Body of pancreas (tissue), 4 donors: ENCODE measurements around the gene CDK4.
"Not testable (repeated sequence)": the region's sequence is repeated elsewhere in the genome, so short reads cannot be mapped to it uniquely, and the experiment has no call there.

Source experiments
- CTCF ChIP-seq, 7 experiments: fragments of 450-650 bp in 4 of 7; fragments of 200-600 bp in 3 of 7; sonication (generic) in 3 of 7; IDR thresholded peaks; one replicate each; pipeline ENCODE4 v1.5.1; 2016 to 2019; ENCODE audit warnings: antibody characterized with exemption in 7 of 7
- POLR2A ChIP-seq, 3 donors: fragments of 450-650 bp; IDR thresholded peaks; one replicate each; pipeline ENCODE4 v1.6.1; 2016; ENCODE audit warnings: antibody characterized with exemption in 3 of 3, mild to moderate bottlenecking in 2 of 3

GRCh38 chr12:57715036-57715748 lies 36.9 kb downstream of the CDK4 start:
- not testable (repeated sequence) for TF ChIP-seq CTCF, POLR2A (IDR thresholded peaks at IDR 0.05)
